CD4-positive, alpha-beta T cell treated with Interferon alpha-2 for 1 hour (primary cell): ENCODE measurements around the gene PLPP4.

Experiments used
- DNase-seq, 2 donors: peaks; one replicate each; pipeline ENCODE4 v3.0.0-alpha.2; 2020 to 2022

Gene PLPP4

GRCh38 chr10:120456626-120457430, at the start of gene PLPP4:
PLPP4 (plus strand) TSS chr10:120457227; CDS start chr10:120457306, 79 bp downstream.
- DNase-seq = no peak

GRCh38 chr10:120409816-120410215, 47.2 kb upstream of the PLPP4 start:
- DNase-seq = no peak

GRCh38 chr10:120414946-120415345, 42.1 kb upstream of the PLPP4 start:
- no peak for DNase-seq

- DNase-seq = no peak
These were observed 41.2 kb upstream of the PLPP4 start for GRCh38 chr10:120415709-120416330.

GRCh38 chr10:120420421-120420820, 36.6 kb upstream of the PLPP4 start:
- no peak for DNase-seq

GRCh38 chr10:120421250-120421649, 35.8 kb upstream of the PLPP4 start:
- no peak for DNase-seq

- DNase-seq = no peak
These were observed 34.6 kb upstream of the PLPP4 start for GRCh38 chr10:120422457-120422856.

- peak in 1 of 2 donors; percentile 4 for DNase-seq
These were observed 33.4 kb upstream of the PLPP4 start for GRCh38 chr10:120423431-120424197.

GRCh38 chr10:120424198-120424464, 32.9 kb upstream of the PLPP4 start:
- DNase-seq = no peak

- DNase-seq = no peak
These were observed 30.7 kb upstream of the PLPP4 start for GRCh38 chr10:120426306-120426705.

GRCh38 chr10:120428754-120429153, 28.3 kb upstream of the PLPP4 start:
- DNase-seq = no peak

- no peak for DNase-seq
These were observed 27.6 kb upstream of the PLPP4 start for GRCh38 chr10:120429395-120429794.

GRCh38 chr10:120431251-120431651, 25.8 kb upstream of the PLPP4 start:
- DNase-seq = no peak

GRCh38 chr10:120432209-120432608, 24.8 kb upstream of the PLPP4 start:
- DNase-seq = no peak

GRCh38 chr10:120433141-120433540, 23.9 kb upstream of the PLPP4 start:
- DNase-seq = no peak

GRCh38 chr10:120436439-120437112, 20.5 kb upstream of the PLPP4 start:
- no peak for DNase-seq

GRCh38 chr10:120437541-120437940, 19.5 kb upstream of the PLPP4 start:
- DNase-seq = no peak

GRCh38 chr10:120451968-120452367, 5.1 kb upstream of the PLPP4 start:
- no peak for DNase-seq

GRCh38 chr10:120453319-120453718, 3.7 kb upstream of the PLPP4 start:
- DNase-seq = no peak

- no peak for DNase-seq
These were observed 3.1 kb upstream of the PLPP4 start for GRCh38 chr10:120453886-120454285.

- DNase-seq = no peak
These were observed 2.0 kb upstream of the PLPP4 start for GRCh38 chr10:120455004-120455403.

- no peak for DNase-seq
These were observed 1.4 kb upstream of the PLPP4 start for GRCh38 chr10:120455606-120456005.

GRCh38 chr10:120456143-120456625, 843 bp upstream of the PLPP4 start:
- DNase-seq = no peak
